Epithelial cell of esophagus (primary cell): Measurements from ENCODE around the gene ELMO1.

Experiments used
- DNase-seq: peaks from one replicate; pipeline ENCODE4 v3.0.0; 2010; ENCODE audit warnings: low read depth
- H3K4me3 ChIP-seq: 2 replicates; pipeline ENCODE4 v1.5.1; 2011; ENCODE audit warnings: mild to moderate bottlenecking, low read length, control low read depth
- TF ChIP-seq, protein P1 (sequence below): IDR thresholded peaks from 2 replicates; pipeline ENCODE4 v1.5.1; 2011; ENCODE audit warnings: low read depth, mild to moderate bottlenecking, low read length, control low read depth, inconsistent platforms; ENCODE audit not compliant: insufficient read depth; ENCODE audit errors: missing control alignments

Gene ELMO1

DNA sequence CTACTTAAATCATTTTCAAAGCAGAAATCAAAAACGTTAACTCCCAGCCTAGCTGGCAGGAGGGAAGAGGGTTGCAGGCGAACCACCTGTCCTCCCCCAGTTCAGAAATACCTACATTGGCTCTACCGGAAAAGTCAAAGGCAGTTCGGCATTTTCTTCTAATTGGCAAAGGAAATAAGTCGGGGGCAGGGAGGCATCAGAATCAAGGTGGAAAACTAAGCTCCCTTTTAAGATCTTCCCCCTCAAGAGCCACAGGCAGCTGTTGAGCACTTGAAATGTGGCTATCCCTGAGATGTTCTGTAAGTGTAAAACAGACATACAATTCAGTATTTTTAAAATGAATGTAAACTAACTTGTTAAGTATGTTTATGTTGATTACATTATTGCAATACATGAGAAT, 957 bp upstream of the ELMO1 start:
- DNase-seq = no peak
- TF ChIP-seq, protein P1, sequence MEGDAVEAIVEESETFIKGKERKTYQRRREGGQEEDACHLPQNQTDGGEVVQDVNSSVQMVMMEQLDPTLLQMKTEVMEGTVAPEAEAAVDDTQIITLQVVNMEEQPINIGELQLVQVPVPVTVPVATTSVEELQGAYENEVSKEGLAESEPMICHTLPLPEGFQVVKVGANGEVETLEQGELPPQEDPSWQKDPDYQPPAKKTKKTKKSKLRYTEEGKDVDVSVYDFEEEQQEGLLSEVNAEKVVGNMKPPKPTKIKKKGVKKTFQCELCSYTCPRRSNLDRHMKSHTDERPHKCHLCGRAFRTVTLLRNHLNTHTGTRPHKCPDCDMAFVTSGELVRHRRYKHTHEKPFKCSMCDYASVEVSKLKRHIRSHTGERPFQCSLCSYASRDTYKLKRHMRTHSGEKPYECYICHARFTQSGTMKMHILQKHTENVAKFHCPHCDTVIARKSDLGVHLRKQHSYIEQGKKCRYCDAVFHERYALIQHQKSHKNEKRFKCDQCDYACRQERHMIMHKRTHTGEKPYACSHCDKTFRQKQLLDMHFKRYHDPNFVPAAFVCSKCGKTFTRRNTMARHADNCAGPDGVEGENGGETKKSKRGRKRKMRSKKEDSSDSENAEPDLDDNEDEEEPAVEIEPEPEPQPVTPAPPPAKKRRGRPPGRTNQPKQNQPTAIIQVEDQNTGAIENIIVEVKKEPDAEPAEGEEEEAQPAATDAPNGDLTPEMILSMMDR = no peak
- H3K4me3 ChIP-seq = no peak overlapping the region

DNA sequence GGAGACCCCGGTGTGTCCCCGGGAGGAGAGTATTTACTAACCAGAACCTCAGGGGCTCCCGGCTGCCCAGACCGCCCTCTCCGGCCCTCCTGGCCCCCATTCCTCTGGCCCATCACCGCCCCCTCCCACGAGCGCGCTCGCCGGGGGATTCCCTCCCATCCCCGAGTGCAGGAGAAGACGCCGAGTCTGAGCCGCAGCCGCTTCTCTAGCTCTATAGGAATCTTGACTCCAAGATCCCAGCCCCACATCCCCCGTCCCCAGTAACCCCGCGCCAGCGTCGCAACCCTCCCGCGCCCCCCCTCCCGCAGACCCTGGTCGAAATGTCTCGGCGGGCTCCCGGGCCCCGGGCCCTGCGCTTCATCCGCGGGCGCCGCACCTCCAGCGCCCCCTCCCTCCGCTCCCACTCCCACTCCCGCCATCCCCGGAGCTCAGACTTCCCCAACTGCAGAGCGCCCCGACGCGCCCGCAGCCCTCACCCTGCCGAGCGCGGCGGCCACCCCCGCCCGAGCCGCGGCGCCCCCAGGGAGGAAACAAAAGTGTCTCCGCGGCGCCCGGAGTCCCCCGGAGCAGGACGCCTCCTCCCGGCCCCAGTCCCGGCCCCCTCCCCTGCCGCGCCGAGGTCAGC, 541 bp downstream of the ELMO1 start:
- TF ChIP-seq, protein P1 = no peak
- DNase-seq = no peak
- peak overlapping the region; percentile 35 for H3K4me3 ChIP-seq

DNA sequence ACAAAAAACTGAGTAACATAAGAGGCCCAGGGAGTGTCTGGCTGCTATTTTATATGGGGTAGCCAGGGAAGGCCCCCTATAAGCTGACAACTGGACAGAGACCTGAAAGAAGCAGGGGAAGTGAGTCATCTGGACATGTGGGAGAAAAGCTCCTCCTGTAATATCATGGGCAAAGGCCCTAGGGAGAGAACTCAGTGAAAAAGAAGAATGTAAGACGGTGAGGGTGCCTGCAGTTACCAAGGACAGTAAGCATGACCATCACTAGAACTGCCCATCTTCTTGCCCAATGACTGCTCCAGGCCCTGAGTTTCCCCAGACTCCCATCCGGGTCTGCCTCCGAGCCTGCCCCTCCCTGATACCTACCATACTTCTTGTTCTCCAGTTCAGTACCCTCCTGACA, 2.3 kb downstream of the ELMO1 start:
- H3K4me3 ChIP-seq = no peak overlapping the region
- TF ChIP-seq, protein P1 = no peak
- no peak for DNase-seq

DNA sequence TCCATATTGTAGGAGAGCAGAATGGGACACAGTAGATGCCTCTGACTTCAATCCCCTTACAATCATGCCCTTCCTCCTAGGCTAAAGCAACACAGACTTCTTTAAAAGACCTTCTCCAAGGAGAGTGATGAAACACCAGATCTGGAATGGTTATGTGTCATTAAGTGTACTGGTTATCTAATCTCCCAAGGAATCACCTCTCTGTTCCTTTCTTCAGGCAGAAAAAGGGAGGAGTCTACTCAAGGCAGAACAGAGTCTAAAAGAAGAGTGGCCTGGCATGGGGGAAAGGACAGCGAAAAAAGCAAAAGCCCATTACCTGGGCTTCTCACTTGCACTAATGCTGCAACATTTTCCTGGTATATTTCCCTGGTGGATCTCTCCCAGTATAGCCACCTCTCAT, 2.9 kb downstream of the ELMO1 start:
- no peak for DNase-seq
- no peak overlapping the region for H3K4me3 ChIP-seq
- TF ChIP-seq, protein P1 = no peak

DNA sequence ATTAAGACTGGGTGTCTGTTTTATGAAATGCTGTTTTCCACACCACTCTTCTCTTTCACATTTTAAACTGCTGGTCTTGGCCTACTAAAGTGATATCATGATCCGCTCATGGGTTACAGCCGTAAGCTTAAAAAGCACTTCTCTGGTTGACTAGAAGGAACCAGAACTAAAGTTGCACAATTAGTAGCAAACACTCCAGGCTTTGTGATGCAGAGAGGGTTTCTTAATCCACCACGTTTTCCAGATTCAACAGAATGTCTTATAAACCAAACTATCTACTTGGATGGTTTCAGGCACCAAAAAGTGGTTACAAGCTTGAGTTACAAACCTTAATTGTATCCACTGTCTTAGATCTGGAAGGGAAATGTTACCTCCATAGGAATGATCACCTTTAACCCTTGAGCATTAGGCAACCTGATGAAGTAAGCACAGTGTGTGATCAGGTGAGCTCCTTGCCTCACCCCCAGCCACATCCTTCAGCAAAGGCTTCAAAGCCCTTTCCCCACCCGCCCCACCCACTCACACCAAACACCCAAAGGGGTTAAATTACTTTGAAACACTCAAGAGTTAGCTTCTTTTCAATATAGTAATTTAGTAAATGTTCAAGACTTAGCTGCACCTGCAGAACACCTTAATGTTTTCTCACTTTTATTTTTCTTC, 3.5 kb downstream of the ELMO1 start:
- no peak for DNase-seq
- TF ChIP-seq, protein P1 = no peak
- no peak overlapping the region for H3K4me3 ChIP-seq

DNA sequence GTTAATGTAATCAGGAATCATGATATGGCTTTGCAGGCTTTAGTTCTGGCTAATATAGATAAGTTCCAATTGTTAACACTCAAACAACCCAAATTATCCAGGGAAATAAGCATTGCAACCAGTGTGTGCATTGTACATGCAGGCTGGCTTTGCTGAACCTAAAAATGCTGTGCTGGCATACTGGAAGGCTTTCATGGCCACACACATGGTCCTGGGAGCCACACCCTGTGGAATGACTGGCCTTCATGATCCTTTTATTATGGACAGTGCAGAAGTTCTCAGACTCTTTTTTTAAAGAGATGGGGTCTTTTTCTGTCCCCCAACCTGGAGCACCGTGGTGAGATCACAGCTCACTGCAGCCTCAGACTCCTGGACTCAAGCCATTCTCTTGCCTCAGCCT, 5.0 kb downstream of the ELMO1 start:
- H3K4me3 ChIP-seq = no peak overlapping the region
- no peak for DNase-seq
- TF ChIP-seq, protein P1 = no peak

DNA sequence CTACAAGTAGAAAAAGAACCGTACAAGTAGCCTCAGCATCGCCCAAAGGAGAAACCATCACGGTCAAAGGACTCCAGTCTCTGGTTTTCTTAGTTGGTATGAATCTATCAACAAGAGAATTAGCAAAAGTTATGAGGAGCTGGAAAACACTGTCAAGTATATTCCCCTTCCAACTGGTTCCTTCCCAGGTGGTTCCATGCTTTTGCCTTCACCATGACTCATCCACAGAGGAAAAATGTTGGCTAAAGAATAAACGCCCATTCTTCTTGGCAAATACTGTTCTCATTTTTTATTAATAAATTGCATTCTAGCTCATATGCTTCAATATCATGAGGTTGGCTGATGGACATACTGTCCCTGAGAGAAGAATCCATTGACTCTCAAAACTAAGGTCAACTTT, 6.4 kb downstream of the ELMO1 start:
- TF ChIP-seq, protein P1 = no peak
- DNase-seq = no peak
- H3K4me3 ChIP-seq = no peak overlapping the region
